ENCODE data around the gene PRICKLE1. TPM values are rescaled to one million over a fixed set of nuclear protein-coding genes. Genes with fewer than 3 reads are reported as not detected.

PRICKLE1 gene
- total RNA-seq, 1 experiment from 2014 or later, result 20.1 TPM

- Histone ChIP-seq H3K27me3 (ENCODE audit: control insufficient read depth, insufficient read depth, low read length) (no peaks in the 10 kb centered on the region), H3K36me3 (ENCODE audit: control insufficient read depth, insufficient read depth, low read length) (no peaks in the 10 kb centered on the region), H3K27ac (ENCODE audit: low read length) (no peak overlapping the region), H3K4me3 (ENCODE audit: low read depth in 2 of 2, low read length in 2 of 2) (no peak overlapping the region), H3K9me3 (ENCODE audit: control insufficient read depth, insufficient read depth, low read depth, low read length) (no peaks in the 10 kb centered on the region), H3K4me1 (ENCODE audit: control insufficient read depth, insufficient read depth, low read length) (peaks cover 22% of the 10 kb centered on the region)
- ATAC-seq (no peak), DNase-seq (ENCODE audit: low read depth, low spot score) (no peak)
- POLR2A ChIA-PET, result no interaction called here
- no TSS peak for BruUV-seq (replicated peaks)
- CTCF ChIA-PET, result no interaction called here
- in situ Hi-C loops (cut with HindIII; ENCODE audit: low pct_unique_long_range_greater_than_20kb, low sequenced_read_pairs) (no loop called here), intact Hi-C loops (cut with micrococcal nuclease; ENCODE audit: unreplicated experiment) (no loop called here)
- TF ChIP-seq TCF7L2 (IDR thresholded peaks at IDR 0.05; ENCODE audit: low read depth, low read length) (no peak), POLR2AphosphoS5 (IDR thresholded peaks at IDR 0.05; ENCODE audit: low read depth, low read length) (no peak), SIN3A (IDR thresholded peaks at IDR 0.05; ENCODE audit: borderline replicate concordance, insufficient read depth, low read depth, low read length) (no peak), REST (IDR thresholded peaks at IDR 0.05; ENCODE audit: insufficient read depth in 1 of 2, low read depth in 2 of 2, low read length in 1 of 2) (no peak), CTCF (IDR thresholded peaks at IDR 0.05) (no peak)
Measured at GRCh38 chr12:42574851-42575266, 14.7 kb downstream of the PRICKLE1 start.

GRCh38 chr12:42571327-42572009 is 18.1 kb downstream of the PRICKLE1 start:
- DNase-seq (ENCODE audit: low read depth, low spot score) (no peak), ATAC-seq (no peak)
- CTCF ChIA-PET, result no interaction called here
- in situ Hi-C loops (cut with HindIII; ENCODE audit: low pct_unique_long_range_greater_than_20kb, low sequenced_read_pairs), result no loop called here
- Histone ChIP-seq H3K9me3 (ENCODE audit: control insufficient read depth, insufficient read depth, low read depth, low read length) (no peaks in the 10 kb centered on the region), H3K4me1 (ENCODE audit: control insufficient read depth, insufficient read depth, low read length) (peaks cover 12% of the 10 kb centered on the region), H3K27me3 (ENCODE audit: control insufficient read depth, insufficient read depth, low read length) (no peaks in the 10 kb centered on the region), H3K4me3 (ENCODE audit: low read depth in 2 of 2, low read length in 2 of 2) (no peak overlapping the region), H3K27ac (ENCODE audit: low read length) (no peak overlapping the region), H3K36me3 (ENCODE audit: control insufficient read depth, insufficient read depth, low read length) (no peaks in the 10 kb centered on the region)
- TF ChIP-seq SIN3A (IDR thresholded peaks at IDR 0.05; ENCODE audit: borderline replicate concordance, insufficient read depth, low read depth, low read length), result no peak
- no peak for TF ChIP-seq TCF7L2 (IDR thresholded peaks at IDR 0.05; ENCODE audit: low read depth, low read length)
- no peak for TF ChIP-seq REST (IDR thresholded peaks at IDR 0.05; ENCODE audit: insufficient read depth in 1 of 2, low read depth in 2 of 2, low read length in 1 of 2)
- TF ChIP-seq CTCF (IDR thresholded peaks at IDR 0.05), result no peak
- no peak for TF ChIP-seq POLR2AphosphoS5 (IDR thresholded peaks at IDR 0.05; ENCODE audit: low read depth, low read length)
- POLR2A ChIA-PET, result interaction anchor here (0.5 kb wide), 1 partner anchor 12 kb away, joined by 5 read pairs; no protein-coding TSS in a partner anchor
- intact Hi-C loops (cut with micrococcal nuclease; ENCODE audit: unreplicated experiment), result no loop called here
- BruUV-seq (replicated peaks), result no TSS peak
